Uterus (tissue), 2 donors: ENCODE measurements around the gene ELP2.
"Not testable (repeated sequence)": the region's sequence is repeated elsewhere in the genome, so short reads cannot be mapped to it uniquely, and the experiment has no call there.

ENCODE experiments used
- CTCF ChIP-seq, 4 experiments: fragments of 200-600 bp in 2 of 4; fragments of 450-650 bp in 2 of 4; sonication (generic) in 2 of 4; IDR thresholded peaks; one replicate each; pipeline ENCODE4 v1.5.1; 2016 to 2019; ENCODE audit warnings: antibody characterized with exemption in 4 of 4, mild to moderate bottlenecking in 2 of 4, moderate library complexity in 1 of 4
- POLR2A ChIP-seq, 2 donors: fragments of 450-650 bp; IDR thresholded peaks; one replicate each; pipeline ENCODE4 v1.6.1; 2016; ENCODE audit warnings: antibody characterized with exemption in 2 of 2, mild to moderate bottlenecking in 1 of 2, moderate library complexity in 1 of 2

- not testable (repeated sequence) for TF ChIP-seq CTCF, POLR2A (IDR thresholded peaks at IDR 0.05)
Measured at GRCh38 chr18:36092116-36092515, 37.6 kb upstream of the ELP2 start.
